Measurements from ENCODE around the gene RPP25L. TPM values are rescaled to one million over a fixed set of nuclear protein-coding genes. Genes with fewer than 3 reads are reported as not detected.

RPP25L gene
- total RNA-seq, 1 experiment from 2014 or later: 51.1 TPM

DNA sequence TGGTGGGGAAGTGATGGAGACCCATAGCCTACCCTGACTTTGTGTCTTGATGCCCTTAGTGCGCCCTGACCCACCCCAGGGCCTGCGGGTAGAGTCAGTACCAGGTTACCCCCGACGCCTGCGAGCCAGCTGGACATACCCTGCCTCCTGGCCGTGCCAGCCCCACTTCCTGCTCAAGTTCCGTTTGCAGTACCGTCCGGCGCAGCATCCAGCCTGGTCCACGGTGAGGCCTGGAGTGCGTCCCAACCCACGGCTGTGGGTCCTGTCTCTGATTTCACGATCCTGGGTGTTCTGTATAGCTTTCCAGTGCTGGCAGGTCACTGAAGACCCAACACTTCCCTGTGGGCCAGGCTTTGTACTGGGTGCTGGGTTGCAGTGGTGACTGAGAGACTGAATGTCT, 46.6 kb upstream of the RPP25L start (continued):
- TF ChIP-seq, protein P1, sequence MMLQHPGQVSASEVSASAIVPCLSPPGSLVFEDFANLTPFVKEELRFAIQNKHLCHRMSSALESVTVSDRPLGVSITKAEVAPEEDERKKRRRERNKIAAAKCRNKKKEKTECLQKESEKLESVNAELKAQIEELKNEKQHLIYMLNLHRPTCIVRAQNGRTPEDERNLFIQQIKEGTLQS (IDR thresholded peaks at IDR 0.05): no peak
- no peak for TF ChIP-seq JUND (IDR thresholded peaks at IDR 0.05)
- TF ChIP-seq EZH2 (IDR thresholded peaks at IDR 0.05): no peak

DNA sequence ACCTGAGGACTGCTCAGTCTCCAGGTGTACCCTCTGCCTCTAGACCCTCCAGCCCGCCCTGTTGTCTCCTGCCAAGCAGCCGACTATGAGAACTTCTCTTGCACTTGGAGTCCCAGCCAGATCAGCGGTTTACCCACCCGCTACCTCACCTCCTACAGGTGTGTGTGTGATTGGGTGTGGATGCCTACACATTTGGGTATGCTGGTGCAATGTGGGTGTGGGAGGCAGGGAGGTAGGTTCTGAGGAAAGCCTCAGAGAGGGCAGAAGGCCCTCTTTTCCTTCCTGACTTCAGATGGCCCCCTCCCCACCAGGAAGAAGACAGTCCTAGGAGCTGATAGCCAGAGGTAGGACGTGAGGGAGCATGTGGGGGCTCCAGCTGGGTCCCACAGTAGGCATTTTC, 45.1 kb upstream of the RPP25L start:
- Histone ChIP-seq H3K36me3 (ENCODE audit: control insufficient read depth in 1 of 2, insufficient read depth in 2 of 2, low read length in 2 of 2) (no peaks in the 10 kb centered on the region), H3K79me2 (ENCODE audit: insufficient read depth, low read length) (no peaks in the 10 kb centered on the region), H3K9me3 (ENCODE audit: control insufficient read depth in 1 of 2, insufficient read depth in 1 of 2, low read depth in 1 of 2, low read length in 2 of 2) (no peaks in the 10 kb centered on the region), H3K9ac (ENCODE audit: low read length) (no peak overlapping the region), H3K27ac (ENCODE audit: low read depth, low read length) (no peak overlapping the region), H4K20me1 (ENCODE audit: insufficient read depth) (no peaks in the 10 kb centered on the region), H3K27me3 (ENCODE audit: insufficient read depth, low read length) (no peaks in the 10 kb centered on the region), H3K9me2 (ENCODE audit: insufficient read depth) (no peaks in the 10 kb centered on the region), H3K4me2 (ENCODE audit: low read length) (no peak overlapping the region), H3K4me1 (ENCODE audit: control insufficient read depth in 1 of 2, insufficient read depth in 2 of 2, low read length in 2 of 2) (peaks cover 9 to 27% of the 10 kb centered on the region in 2 experiments), H3K4me3 (replicated peaks in 1 of 2; ENCODE audit: low read depth in 1 of 2, low read length in 2 of 2) (no peak overlapping the region), H2AFZ (ENCODE audit: low read depth, low read length, poor library complexity, severe bottlenecking) (no peak overlapping the region)
- intact Hi-C loops (cut with micrococcal nuclease): no loop called here
- ChIA-PET RAD21 (ENCODE audit: low non-redundant PET in 1 of 2, low total read pairs in 2 of 2, uncharacterized antibody in 2 of 2, unreplicated experiment in 2 of 2) (no interaction called here), CTCF (interaction anchor here (0.7 kb wide), 1 partner anchor 8 kb away, joined by 3 read pairs; no protein-coding TSS in a partner anchor), POLR2A (no interaction called here)
- TF ChIP-seq EZH2 (IDR thresholded peaks at IDR 0.05) (no peak), SIN3A (IDR thresholded peaks at IDR 0.05; ENCODE audit: low read depth) (no peak), ELF1 (IDR thresholded peaks at IDR 0.05; ENCODE audit: borderline replicate concordance, low read depth) (no peak), EGR1 (IDR thresholded peaks at IDR 0.05; ENCODE audit: low read depth) (no peak), EZH2phosphoT487 (IDR thresholded peaks at IDR 0.05; ENCODE audit: borderline replicate concordance) (no peak), CEBPB (IDR thresholded peaks at IDR 0.05; ENCODE audit: low read depth) (no peak), CBX3 (IDR thresholded peaks at IDR 0.05; ENCODE audit: low read depth) (no peak), POLR2AphosphoS5 (IDR thresholded peaks at IDR 0.05; ENCODE audit: low read depth, low read length) (no peak), POLR2A (IDR thresholded peaks at IDR 0.05; ENCODE audit: borderline replicate concordance, extremely low read depth, insufficient read depth, insufficient read length) (no peak), ZFX (IDR thresholded peaks at IDR 0.05) (no peak), TCF7L2 (IDR thresholded peaks at IDR 0.05; ENCODE audit: borderline replicate concordance, extremely low read depth, insufficient read depth, insufficient read length) (no peak), SP1 (IDR thresholded peaks at IDR 0.05; ENCODE audit: low read depth) (no peak)
- TF ChIP-seq, protein P2, sequence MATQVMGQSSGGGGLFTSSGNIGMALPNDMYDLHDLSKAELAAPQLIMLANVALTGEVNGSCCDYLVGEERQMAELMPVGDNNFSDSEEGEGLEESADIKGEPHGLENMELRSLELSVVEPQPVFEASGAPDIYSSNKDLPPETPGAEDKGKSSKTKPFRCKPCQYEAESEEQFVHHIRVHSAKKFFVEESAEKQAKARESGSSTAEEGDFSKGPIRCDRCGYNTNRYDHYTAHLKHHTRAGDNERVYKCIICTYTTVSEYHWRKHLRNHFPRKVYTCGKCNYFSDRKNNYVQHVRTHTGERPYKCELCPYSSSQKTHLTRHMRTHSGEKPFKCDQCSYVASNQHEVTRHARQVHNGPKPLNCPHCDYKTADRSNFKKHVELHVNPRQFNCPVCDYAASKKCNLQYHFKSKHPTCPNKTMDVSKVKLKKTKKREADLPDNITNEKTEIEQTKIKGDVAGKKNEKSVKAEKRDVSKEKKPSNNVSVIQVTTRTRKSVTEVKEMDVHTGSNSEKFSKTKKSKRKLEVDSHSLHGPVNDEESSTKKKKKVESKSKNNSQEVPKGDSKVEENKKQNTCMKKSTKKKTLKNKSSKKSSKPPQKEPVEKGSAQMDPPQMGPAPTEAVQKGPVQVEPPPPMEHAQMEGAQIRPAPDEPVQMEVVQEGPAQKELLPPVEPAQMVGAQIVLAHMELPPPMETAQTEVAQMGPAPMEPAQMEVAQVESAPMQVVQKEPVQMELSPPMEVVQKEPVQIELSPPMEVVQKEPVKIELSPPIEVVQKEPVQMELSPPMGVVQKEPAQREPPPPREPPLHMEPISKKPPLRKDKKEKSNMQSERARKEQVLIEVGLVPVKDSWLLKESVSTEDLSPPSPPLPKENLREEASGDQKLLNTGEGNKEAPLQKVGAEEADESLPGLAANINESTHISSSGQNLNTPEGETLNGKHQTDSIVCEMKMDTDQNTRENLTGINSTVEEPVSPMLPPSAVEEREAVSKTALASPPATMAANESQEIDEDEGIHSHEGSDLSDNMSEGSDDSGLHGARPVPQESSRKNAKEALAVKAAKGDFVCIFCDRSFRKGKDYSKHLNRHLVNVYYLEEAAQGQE (IDR thresholded peaks at IDR 0.05; ENCODE audit: low read depth): no peak
- TF ChIP-seq, protein P3, sequence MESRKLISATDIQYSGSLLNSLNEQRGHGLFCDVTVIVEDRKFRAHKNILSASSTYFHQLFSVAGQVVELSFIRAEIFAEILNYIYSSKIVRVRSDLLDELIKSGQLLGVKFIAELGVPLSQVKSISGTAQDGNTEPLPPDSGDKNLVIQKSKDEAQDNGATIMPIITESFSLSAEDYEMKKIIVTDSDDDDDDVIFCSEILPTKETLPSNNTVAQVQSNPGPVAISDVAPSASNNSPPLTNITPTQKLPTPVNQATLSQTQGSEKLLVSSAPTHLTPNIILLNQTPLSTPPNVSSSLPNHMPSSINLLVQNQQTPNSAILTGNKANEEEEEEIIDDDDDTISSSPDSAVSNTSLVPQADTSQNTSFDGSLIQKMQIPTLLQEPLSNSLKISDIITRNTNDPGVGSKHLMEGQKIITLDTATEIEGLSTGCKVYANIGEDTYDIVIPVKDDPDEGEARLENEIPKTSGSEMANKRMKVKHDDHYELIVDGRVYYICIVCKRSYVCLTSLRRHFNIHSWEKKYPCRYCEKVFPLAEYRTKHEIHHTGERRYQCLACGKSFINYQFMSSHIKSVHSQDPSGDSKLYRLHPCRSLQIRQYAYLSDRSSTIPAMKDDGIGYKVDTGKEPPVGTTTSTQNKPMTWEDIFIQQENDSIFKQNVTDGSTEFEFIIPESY (IDR thresholded peaks at IDR 0.05; ENCODE audit: extremely low read depth, insufficient replicate concordance, low read length): no peak
- TF ChIP-seq, protein P1 (IDR thresholded peaks at IDR 0.05): no peak
- no peak for ATAC-seq
- no peak for DNase-seq (ENCODE audit: low read depth, low spot score)
- BruUV-seq (replicated peaks): no TSS peak

Data from HCT116 (cell line).